Measurements from ENCODE around the gene CLCA2. TPM values are rescaled to one million over a fixed set of nuclear protein-coding genes. Genes with fewer than 3 reads are reported as not detected.

CLCA2 gene
- total and polyA plus RNA-seq, 4 donors, result not detected

GRCh38 chr1:86487811-86488141 lies 63.8 kb downstream of the CLCA2 start:
- H3K9me3 ChIP-seq (ENCODE audit: control insufficient read depth in 4 of 4, low read length in 3 of 4), result no peaks in the 10 kb centered on the region
- WGBS, result 93% methylated on average over 4 of the region's 4 CpGs
- H3K36me3 ChIP-seq (ENCODE audit: control insufficient read depth in 4 of 4, insufficient read depth in 3 of 4, low read depth in 1 of 4, low read length in 3 of 4), result no peaks in the 10 kb centered on the region
- H3K4me3 ChIP-seq (ENCODE audit: low read depth in 1 of 3, low read length in 3 of 3), result no peak overlapping the region
- H3K27me3 ChIP-seq (ENCODE audit: control insufficient read depth in 4 of 4, insufficient read depth in 4 of 4, low read length in 3 of 4), result no peaks in the 10 kb centered on the region
- TF ChIP-seq RXRA (IDR thresholded peaks at IDR 0.05), result no peak
- no peak for TF ChIP-seq GABPA (IDR thresholded peaks at IDR 0.05 in 1 of 2, conservative IDR thresholded peaks at IDR 0.05 in 1 of 2)
- H3K9ac ChIP-seq (ENCODE audit: low read depth in 1 of 2, low read length in 2 of 2), result no peak overlapping the region
- no peak for DNase-seq (ENCODE audit: low spot score)
- H3K27ac ChIP-seq (ENCODE audit: low read depth in 1 of 2, low read length in 2 of 2), result no peak overlapping the region
- H3K4me1 ChIP-seq (ENCODE audit: control insufficient read depth in 4 of 4, insufficient read depth in 4 of 4, low read length in 3 of 4), result no peaks in the 10 kb centered on the region

GRCh38 chr1:86489242-86489878 lies 65.4 kb downstream of the CLCA2 start:
- TF ChIP-seq JUND (IDR thresholded peaks at IDR 0.05), result no peak
- no peak for TF ChIP-seq NR2F2 (IDR thresholded peaks at IDR 0.05)
- no peak for TF ChIP-seq ATF3 (IDR thresholded peaks at IDR 0.05)
- no peak for TF ChIP-seq SP1 (IDR thresholded peaks at IDR 0.05)
- 65% methylated on average over 2 of the region's 2 CpGs for WGBS
- no peaks in the 10 kb centered on the region for H3K9me3 ChIP-seq (ENCODE audit: control insufficient read depth in 4 of 4, low read length in 3 of 4)

DNA sequence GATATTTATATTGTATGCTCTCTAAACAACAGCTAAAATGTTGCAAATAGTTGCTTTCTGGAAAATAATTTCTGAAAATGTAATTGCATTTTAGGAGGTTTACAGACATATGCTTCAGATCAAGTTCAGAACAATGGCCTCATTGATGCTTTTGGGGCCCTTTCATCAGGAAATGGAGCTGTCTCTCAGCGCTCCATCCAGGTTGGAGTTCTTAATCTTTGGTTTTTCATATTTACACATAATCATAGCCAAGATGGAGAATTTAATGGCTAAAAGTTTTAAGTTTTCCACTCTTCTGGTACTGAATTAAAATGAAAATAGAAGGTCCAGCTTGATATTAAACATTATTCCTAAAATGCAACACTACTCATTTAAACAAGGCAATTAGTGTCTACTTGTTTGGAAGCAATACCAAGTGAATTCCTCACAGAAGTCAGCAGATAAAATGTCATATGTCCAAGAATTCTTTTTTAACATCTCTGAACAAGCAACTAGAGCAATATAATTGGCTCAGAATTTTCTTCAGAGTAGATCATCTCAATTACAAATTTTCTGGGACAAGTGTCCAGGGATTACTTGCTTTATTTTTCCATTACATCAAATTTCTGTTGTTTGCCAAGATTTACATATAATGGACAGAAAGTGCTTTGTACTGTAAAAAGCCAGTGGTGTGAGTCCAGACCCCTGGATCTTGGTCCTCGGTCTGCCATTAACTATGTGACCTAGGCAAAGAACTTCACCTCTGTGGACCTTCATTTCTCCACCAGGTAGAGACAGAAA lies 67.4 kb downstream of the CLCA2 start:
- DNase-seq (ENCODE audit: low spot score), result no peak
- Histone ChIP-seq H3K27ac (ENCODE audit: low read depth in 1 of 2, low read length in 2 of 2) (no peak overlapping the region), H3K4me1 (ENCODE audit: control insufficient read depth in 4 of 4, insufficient read depth in 4 of 4, low read length in 3 of 4) (no peaks in the 10 kb centered on the region), H3K27me3 (ENCODE audit: control insufficient read depth in 4 of 4, insufficient read depth in 4 of 4, low read length in 3 of 4) (no peaks in the 10 kb centered on the region), H3K36me3 (ENCODE audit: control insufficient read depth in 4 of 4, insufficient read depth in 3 of 4, low read depth in 1 of 4, low read length in 3 of 4) (no peaks in the 10 kb centered on the region), H3K4me3 (ENCODE audit: low read depth in 1 of 3, low read length in 3 of 3) (no peak overlapping the region), H3K9me3 (ENCODE audit: control insufficient read depth in 4 of 4, low read length in 3 of 4) (no peaks in the 10 kb centered on the region), H3K9ac (ENCODE audit: low read depth in 1 of 2, low read length in 2 of 2) (no peak overlapping the region)
- TF ChIP-seq, protein P1, sequence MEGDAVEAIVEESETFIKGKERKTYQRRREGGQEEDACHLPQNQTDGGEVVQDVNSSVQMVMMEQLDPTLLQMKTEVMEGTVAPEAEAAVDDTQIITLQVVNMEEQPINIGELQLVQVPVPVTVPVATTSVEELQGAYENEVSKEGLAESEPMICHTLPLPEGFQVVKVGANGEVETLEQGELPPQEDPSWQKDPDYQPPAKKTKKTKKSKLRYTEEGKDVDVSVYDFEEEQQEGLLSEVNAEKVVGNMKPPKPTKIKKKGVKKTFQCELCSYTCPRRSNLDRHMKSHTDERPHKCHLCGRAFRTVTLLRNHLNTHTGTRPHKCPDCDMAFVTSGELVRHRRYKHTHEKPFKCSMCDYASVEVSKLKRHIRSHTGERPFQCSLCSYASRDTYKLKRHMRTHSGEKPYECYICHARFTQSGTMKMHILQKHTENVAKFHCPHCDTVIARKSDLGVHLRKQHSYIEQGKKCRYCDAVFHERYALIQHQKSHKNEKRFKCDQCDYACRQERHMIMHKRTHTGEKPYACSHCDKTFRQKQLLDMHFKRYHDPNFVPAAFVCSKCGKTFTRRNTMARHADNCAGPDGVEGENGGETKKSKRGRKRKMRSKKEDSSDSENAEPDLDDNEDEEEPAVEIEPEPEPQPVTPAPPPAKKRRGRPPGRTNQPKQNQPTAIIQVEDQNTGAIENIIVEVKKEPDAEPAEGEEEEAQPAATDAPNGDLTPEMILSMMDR (IDR thresholded peaks at IDR 0.05; ENCODE audit: low read depth, low read length, missing input control), result no peak
- TF ChIP-seq RAD21 (IDR thresholded peaks at IDR 0.05) (no peak), TAF1 (conservative IDR thresholded peaks at IDR 0.05) (no peak), FOXA2 (IDR thresholded peaks at IDR 0.05) (no peak), RXRA (IDR thresholded peaks at IDR 0.05) (no peak), GABPA (IDR thresholded peaks at IDR 0.05 in 1 of 2, conservative IDR thresholded peaks at IDR 0.05 in 1 of 2) (no peak), FOXA1 (IDR thresholded peaks at IDR 0.05) (no peak), HNF4A (conservative IDR thresholded peaks at IDR 0.05) (no peak), ATF3 (IDR thresholded peaks at IDR 0.05) (no peak), SP1 (IDR thresholded peaks at IDR 0.05) (no peak), HNF4G (IDR thresholded peaks at IDR 0.05) (no peak), NR2F2 (IDR thresholded peaks at IDR 0.05) (no peak), YY1 (IDR thresholded peaks at IDR 0.05) (no peak)
- TF ChIP-seq, protein P2, sequence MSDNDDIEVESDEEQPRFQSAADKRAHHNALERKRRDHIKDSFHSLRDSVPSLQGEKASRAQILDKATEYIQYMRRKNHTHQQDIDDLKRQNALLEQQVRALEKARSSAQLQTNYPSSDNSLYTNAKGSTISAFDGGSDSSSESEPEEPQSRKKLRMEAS (IDR thresholded peaks at IDR 0.05), result no peak
- whole genome bisulfite sequencing, result 95% methylated on average over 2 of the region's 2 CpGs

More at GRCh38 chr1:86489242-86489878, 65.4 kb downstream of the CLCA2 start:
- no peak overlapping the region for H3K9ac ChIP-seq (ENCODE audit: low read depth in 1 of 2, low read length in 2 of 2)
- no peaks in the 10 kb centered on the region for H3K27me3 ChIP-seq (ENCODE audit: control insufficient read depth in 4 of 4, insufficient read depth in 4 of 4, low read length in 3 of 4)
- H3K36me3 ChIP-seq (ENCODE audit: control insufficient read depth in 4 of 4, insufficient read depth in 3 of 4, low read depth in 1 of 4, low read length in 3 of 4), result no peaks in the 10 kb centered on the region
- H3K4me3 ChIP-seq (ENCODE audit: low read depth in 1 of 3, low read length in 3 of 3), result no peak overlapping the region
- no peak for DNase-seq (ENCODE audit: low spot score)
- no peaks in the 10 kb centered on the region for H3K4me1 ChIP-seq (ENCODE audit: control insufficient read depth in 4 of 4, insufficient read depth in 4 of 4, low read length in 3 of 4)
- no peak overlapping the region for H3K27ac ChIP-seq (ENCODE audit: low read depth in 1 of 2, low read length in 2 of 2)

Data from liver (tissue), 9 donors.